Upper lobe of left lung (tissue), 4 donors: ENCODE results near the gene SLC25A34.

Experiments used
- CTCF ChIP-seq, 6 experiments: fragments of 450-650 bp in 4 of 6; fragments of 200-600 bp in 2 of 6; sonication (generic) in 2 of 6; IDR thresholded peaks; one replicate each; pipeline ENCODE4 v1.5.1; 2016 to 2019; ENCODE audit warnings: antibody characterized with exemption in 6 of 6
- EP300 ChIP-seq, 4 donors: sonication (generic); formaldehyde crosslinking; IDR thresholded peaks; one replicate each; pipeline ENCODE4 v1.5.1; 2017; ENCODE audit warnings: antibody characterized with exemption in 4 of 4, control low read depth in 2 of 4

DNA sequence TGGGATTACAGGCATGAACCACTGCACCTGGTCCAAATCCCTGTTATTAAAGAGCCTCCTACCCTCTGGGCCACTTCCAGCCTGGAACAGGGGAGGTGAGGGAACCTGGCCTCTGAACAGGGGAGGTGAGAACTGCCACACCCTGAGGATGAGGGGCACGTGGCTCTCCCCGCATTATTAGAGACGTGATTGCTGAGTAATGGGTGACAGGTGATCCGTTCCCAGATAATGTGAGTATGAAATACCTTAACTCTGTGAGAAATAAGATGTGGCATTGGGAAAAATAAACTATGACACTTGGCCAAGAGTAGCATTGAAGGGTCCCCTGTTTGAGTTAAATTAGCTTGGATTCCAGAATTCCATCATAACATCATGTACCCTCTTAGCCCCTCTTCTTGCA, 13.6 kb upstream of the SLC25A34 start:
- TF ChIP-seq CTCF (IDR thresholded peaks at IDR 0.05) (no peak), EP300 (IDR thresholded peaks at IDR 0.05) (no peak)
